GM12873 (cell line): Measurements from ENCODE around the gene JAZF1.

ENCODE experiments used
- TF ChIP-seq, protein P1 (sequence below): IDR thresholded peaks from 2 replicates; pipeline ENCODE4 v1.5.1; 2012; ENCODE audit warnings: low read depth, mild to moderate bottlenecking, moderate library complexity, low read length, control low read depth; ENCODE audit not compliant: insufficient read depth; ENCODE audit errors: missing control alignments

JAZF1 gene

DNA sequence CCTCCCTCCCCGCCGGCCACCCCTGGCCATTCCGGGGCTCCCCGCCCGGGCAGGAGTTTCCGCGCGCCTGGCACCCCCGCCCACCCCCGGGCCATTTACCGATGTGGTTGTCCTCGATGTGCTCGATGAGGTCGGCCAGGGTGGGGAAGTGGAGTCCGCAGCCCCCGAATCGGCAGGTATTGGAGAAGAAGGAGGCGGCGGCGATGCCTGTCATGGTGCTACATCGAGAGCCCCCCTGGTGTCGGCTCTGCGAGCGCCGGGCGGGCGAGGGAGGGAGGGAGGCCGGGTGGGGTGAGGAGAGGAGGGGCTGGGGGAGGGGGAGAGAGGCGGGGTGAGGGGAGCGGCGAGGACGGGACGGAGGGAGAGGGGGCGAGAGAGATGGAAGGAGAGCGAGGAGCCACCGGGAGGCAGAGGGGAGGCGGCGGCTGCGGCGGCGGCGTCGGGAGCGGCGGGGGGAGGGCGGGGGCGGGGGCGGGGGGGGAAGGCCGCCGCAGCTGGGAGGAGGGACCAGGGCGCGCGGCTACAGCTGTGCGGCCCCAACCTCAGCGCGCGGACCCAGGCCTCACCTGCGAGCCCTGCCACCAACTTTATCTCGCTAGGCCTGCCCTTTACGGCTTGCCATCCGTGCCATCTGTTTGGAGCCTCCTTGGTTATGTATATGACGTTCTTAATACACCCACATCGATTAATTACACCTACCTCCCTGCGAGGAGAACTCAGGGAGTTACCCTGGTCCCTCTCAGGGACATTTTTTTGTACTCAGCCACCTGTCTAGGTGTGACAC, at the start of gene JAZF1:
TSS of gene JAZF1 (minus strand) at position 432 of the 784 bp plus-strand sequence.
- TF ChIP-seq, protein P1, sequence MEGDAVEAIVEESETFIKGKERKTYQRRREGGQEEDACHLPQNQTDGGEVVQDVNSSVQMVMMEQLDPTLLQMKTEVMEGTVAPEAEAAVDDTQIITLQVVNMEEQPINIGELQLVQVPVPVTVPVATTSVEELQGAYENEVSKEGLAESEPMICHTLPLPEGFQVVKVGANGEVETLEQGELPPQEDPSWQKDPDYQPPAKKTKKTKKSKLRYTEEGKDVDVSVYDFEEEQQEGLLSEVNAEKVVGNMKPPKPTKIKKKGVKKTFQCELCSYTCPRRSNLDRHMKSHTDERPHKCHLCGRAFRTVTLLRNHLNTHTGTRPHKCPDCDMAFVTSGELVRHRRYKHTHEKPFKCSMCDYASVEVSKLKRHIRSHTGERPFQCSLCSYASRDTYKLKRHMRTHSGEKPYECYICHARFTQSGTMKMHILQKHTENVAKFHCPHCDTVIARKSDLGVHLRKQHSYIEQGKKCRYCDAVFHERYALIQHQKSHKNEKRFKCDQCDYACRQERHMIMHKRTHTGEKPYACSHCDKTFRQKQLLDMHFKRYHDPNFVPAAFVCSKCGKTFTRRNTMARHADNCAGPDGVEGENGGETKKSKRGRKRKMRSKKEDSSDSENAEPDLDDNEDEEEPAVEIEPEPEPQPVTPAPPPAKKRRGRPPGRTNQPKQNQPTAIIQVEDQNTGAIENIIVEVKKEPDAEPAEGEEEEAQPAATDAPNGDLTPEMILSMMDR = no peak

- TF ChIP-seq, protein P1 = no peak
Measured at GRCh38 chr7:28230261-28230660, 49.7 kb upstream of the JAZF1 start.

DNA sequence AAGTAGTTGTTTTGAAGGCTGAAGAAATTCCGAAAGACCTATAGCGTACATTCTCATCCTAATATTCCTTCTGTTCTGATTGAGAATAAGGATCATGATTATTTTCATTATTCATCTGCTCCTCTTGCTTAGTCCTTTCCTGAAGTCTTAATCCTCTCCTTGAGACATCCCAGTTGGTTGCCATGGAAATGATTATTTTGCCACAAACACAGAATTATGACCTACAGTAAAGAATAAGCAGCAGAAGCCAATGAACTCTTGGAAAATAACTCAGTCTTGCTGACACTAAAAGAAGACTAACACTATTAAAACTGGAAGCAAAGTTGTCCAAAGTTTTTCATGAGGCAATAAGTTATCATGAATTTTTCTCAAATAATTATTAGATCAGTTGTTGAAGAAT, 47.8 kb upstream of the JAZF1 start:
- TF ChIP-seq, protein P1 = no peak

GRCh38 chr7:28226003-28226402, 45.4 kb upstream of the JAZF1 start:
- TF ChIP-seq, protein P1 = no peak

- TF ChIP-seq, protein P1 = no peak
Measured at GRCh38 chr7:28225576-28225975, 45.0 kb upstream of the JAZF1 start.

- TF ChIP-seq, protein P1 = no peak
Measured at GRCh38 chr7:28224675-28225074, 44.1 kb upstream of the JAZF1 start.

DNA sequence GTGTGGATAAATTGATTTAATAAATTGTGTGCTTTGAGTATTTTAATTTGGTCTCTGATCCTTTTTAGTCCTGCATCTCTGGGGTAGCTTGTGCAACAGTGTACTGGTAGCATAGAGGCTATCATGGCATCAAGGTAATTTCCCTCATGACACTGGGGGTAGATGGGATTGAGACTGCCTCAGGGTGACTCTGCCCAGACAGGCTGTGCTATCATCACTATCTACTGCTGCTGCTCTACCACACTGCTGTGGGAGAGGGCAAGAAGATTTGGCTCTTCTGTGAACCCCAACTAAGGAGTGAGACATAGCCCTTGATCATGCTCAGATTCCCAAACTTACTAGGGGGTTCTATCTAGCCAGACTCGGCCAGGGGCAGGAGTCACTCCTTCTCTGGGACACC, 43.6 kb upstream of the JAZF1 start:
- TF ChIP-seq, protein P1 = no peak

DNA sequence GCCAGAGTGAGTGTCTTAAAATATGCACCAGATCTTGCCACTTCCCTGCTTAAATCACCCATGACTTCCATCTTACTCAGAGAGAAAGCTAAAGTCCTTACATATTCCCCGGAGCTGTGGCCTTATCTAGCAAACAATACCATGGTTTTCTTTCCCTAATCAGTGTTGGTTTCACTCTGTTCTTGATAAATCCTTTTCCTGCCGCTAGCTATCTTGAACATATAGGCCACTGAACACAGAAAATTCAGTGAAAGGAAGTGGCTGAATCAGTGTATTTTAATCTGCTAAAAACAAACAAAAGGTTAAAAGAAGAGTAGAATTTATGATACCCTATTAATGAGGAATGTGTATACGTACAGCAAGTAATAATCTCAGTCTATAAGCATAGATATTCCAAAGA, 42.0 kb upstream of the JAZF1 start:
- TF ChIP-seq, protein P1 = no peak
